HepG2 (cell line): ENCODE measurements around the gene VEGFA. TPM values are rescaled to one million over a fixed set of nuclear protein-coding genes. Genes with fewer than 3 reads are reported as not detected.

Experiments
- ASH2L ChIP-seq: fragments of 300-600, 200-600 bp; sonication (generic); IDR thresholded peaks from 2 replicates; pipeline ENCODE4 v1.7.0; 2017; ENCODE audit warnings: low read depth, mild to moderate bottlenecking, moderate library complexity, mixed read lengths, low read length; ENCODE audit not compliant: insufficient read length
- ATAD3A ChIP-seq: sonication (generic); formaldehyde crosslinking; IDR thresholded peaks from 2 replicates; pipeline ENCODE4 v1.4.0; 2020; ENCODE audit warnings: missing genetic modification reagents
- CENPT ChIP-seq: sonication (generic); formaldehyde crosslinking; IDR thresholded peaks from 2 replicates; pipeline ENCODE4 v1.8.0; 2022; ENCODE audit warnings: low read depth, mild to moderate bottlenecking, moderate library complexity, missing genetic modification reagents
- JUN ChIP-seq: sonication (generic); formaldehyde crosslinking; IDR thresholded peaks from 2 replicates; pipeline ENCODE4 v1.4.0; 2020; ENCODE audit warnings: mild to moderate bottlenecking, missing genetic modification reagents
- MAZ ChIP-seq, 2 experiments: sonication (generic) in 1 of 2; formaldehyde crosslinking in 1 of 2; IDR thresholded peaks; 2 replicates each; pipeline versions ENCODE4 v1.5.0 to v1.6.1; 2012 to 2020; ENCODE audit warnings: low read depth in 2 of 2, mild to moderate bottlenecking in 2 of 2, borderline replicate concordance in 1 of 2, improper control_type of control experiment in 1 of 2, low read length in 1 of 2, missing genetic modification reagents in 1 of 2, moderate library complexity in 1 of 2
- MNT ChIP-seq: fragments of 450-650 bp; IDR thresholded peaks from 2 replicates; pipeline ENCODE4 v1.6.1; 2016
- PAF1 ChIP-seq: IDR thresholded peaks from 2 replicates; pipeline ENCODE4 v1.6.1; 2016; ENCODE audit warnings: missing genetic modification reagents, missing compliant biosample characterization
- SALL1 ChIP-seq: sonication (generic); formaldehyde crosslinking; IDR thresholded peaks from 2 replicates; pipeline ENCODE4 v1.8.0; 2022; ENCODE audit warnings: mild to moderate bottlenecking, missing genetic modification reagents
- SMAD3 ChIP-seq: sonication (generic); formaldehyde crosslinking; IDR thresholded peaks from 2 replicates; pipeline ENCODE4 v1.4.0; 2020; ENCODE audit warnings: missing genetic modification reagents
- TBX3 ChIP-seq: fragments of 450-650 bp; IDR thresholded peaks from 2 replicates; pipeline ENCODE4 v1.6.1; 2017; ENCODE audit warnings: antibody characterized with exemption, mild to moderate bottlenecking, inconsistent platforms, borderline replicate concordance
- TFDP2 ChIP-seq: sonication (generic); formaldehyde crosslinking; IDR thresholded peaks from 2 replicates; pipeline ENCODE4 v1.4.0; 2020; ENCODE audit warnings: missing genetic modification reagents
- ZBTB49 ChIP-seq: sonication (generic); formaldehyde crosslinking; IDR thresholded peaks from 2 replicates; pipeline ENCODE4 v1.4.0; 2020; ENCODE audit warnings: missing genetic modification reagents, borderline replicate concordance
- ZNF350 ChIP-seq: sonication (generic); formaldehyde crosslinking; IDR thresholded peaks from 2 replicates; pipeline ENCODE4 v1.4.0; 2020; ENCODE audit warnings: mild to moderate bottlenecking, low read depth, missing genetic modification reagents, borderline replicate concordance
- ZNF430 ChIP-seq: sonication (generic); formaldehyde crosslinking; IDR thresholded peaks from 2 replicates; pipeline ENCODE4 v1.9.0; 2021; ENCODE audit warnings: mild to moderate bottlenecking, missing genetic modification reagents
- ZNF687 ChIP-seq: sonication (generic); formaldehyde crosslinking; IDR thresholded peaks from 2 replicates; pipeline ENCODE4 v1.5.1; 2020; ENCODE audit warnings: mild to moderate bottlenecking, missing genetic modification reagents, moderate library complexity
- ZNF83 ChIP-seq: sonication (generic); formaldehyde crosslinking; IDR thresholded peaks from 2 replicates; pipeline ENCODE4 v1.4.0; 2020; ENCODE audit warnings: missing genetic modification reagents, mild to moderate bottlenecking, borderline replicate concordance
- ZSCAN20 ChIP-seq: sonication (generic); formaldehyde crosslinking; IDR thresholded peaks from 2 replicates; pipeline ENCODE4 v1.4.0; 2020; ENCODE audit warnings: missing genetic modification reagents, mild to moderate bottlenecking, borderline replicate concordance
- polyA plus RNA-seq, 8 experiments: library from polyadenylated mRNA; depleted of rRNA in 3 of 8; stranded (reverse) in 7 of 8; unstranded in 1 of 8; fragments of >200 nt; fragmentation: Illumina TruSeq in 4 of 8; extraction: Trizol in 4 of 8; gene quantifications; 2 replicates each; pipeline versions ENCODE4 v1.2.1 to v1.2.3, GENCODE V29; 2011 to 2016; ENCODE audit warnings: low read depth in 4 of 8, missing spikeins in 1 of 8, mixed read lengths in 1 of 8; ENCODE audit not compliant: insufficient read depth in 1 of 8
- total RNA-seq, 5 experiments: library from RNA; depleted of rRNA; stranded (reverse); fragments of >200 nt; fragmentation: Illumina TruSeq; extraction: Trizol; gene quantifications; 2 replicates each; pipeline ENCODE4 v1.2.3, GENCODE V29; 2016; ENCODE audit warnings: low read depth in 1 of 5
- TF ChIP-seq, protein P1 (sequence below): sonication (generic); formaldehyde crosslinking; IDR thresholded peaks from 2 replicates; pipeline ENCODE4 v1.4.0; 2020; ENCODE audit warnings: mild to moderate bottlenecking, missing genetic modification reagents

VEGFA gene
- total and polyA plus RNA-seq, 2 of the 13 experiments (the other 11 are each of a cell fraction or from before 2014, with no cell fraction given): 68.1 to 629 TPM

DNA sequence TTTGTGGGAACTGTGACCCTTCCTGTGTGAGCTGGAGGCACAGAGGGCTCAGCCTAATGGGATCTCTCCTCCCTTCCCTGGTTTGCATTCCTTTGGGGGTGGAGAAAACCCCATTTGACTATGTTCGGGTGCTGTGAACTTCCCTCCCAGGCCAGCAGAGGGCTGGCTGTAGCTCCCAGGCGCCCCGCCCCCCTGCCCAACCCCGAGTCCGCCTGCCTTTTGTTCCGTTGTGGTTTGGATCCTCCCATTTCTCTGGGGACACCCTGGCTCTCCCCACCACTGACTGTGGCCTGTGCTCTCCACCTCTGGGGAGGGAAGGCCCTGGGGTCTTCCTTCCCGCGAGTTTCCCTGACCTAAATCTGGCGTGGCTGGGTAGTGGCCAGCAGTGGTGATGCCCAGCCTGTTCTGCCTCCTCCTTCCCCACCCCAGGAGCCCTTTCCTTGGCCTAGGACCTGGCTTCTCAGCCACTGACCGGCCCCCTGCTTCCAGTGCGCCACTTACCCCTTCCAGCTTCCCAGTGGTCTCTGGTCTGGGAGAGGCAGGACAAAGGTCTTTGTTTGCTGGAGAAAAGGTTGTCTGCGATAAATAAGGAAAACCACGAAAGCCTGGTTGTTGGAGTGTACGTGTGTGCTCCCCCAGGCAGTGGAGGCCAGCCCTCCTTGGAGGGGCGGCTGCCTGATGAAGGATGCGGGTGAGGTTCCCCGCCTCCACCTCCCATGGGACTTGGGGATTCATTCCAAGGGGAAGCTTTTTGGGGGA, 4.9 kb downstream of the VEGFA start (continued):
- TF ChIP-seq MNT (no peak), ZNF430 (0 out of 2 replicates have a peak, but pooled peaks have one; percentile 43), CENPT (CRISPR knock-in tag) (0 out of 2 replicates have a peak, but pooled peaks have one; percentile 25), ZNF687 (CRISPR knock-in tag) (peak; percentile 79), SALL1 (CRISPR knock-in tag) (peak; percentile 66), SMAD3 (CRISPR knock-in tag) (peak; percentile 37; the same call in 1 of the 2 replicates), PAF1 (CRISPR knock-in tag) (no peak), ASH2L (peak; percentile 43), ZBTB49 (CRISPR knock-in tag) (no peak), TBX3 (0 out of 2 replicates have a peak, but pooled peaks have one; percentile 25), ZNF83 (CRISPR knock-in tag) (no peak), MAZ (IDR thresholded peaks at IDR 0.05; ENCODE audit: borderline replicate concordance, low read depth, low read length) (0 out of 2 replicates have a peak, but pooled peaks have one; percentile 47), MAZ (CRISPR knock-in tag; IDR thresholded peaks at IDR 0.05; ENCODE audit: low read depth) (no peak; the same call in 1 of the 2 replicates), ATAD3A (CRISPR knock-in tag) (no peak), ZNF350 (CRISPR knock-in tag) (no peak), ZSCAN20 (CRISPR knock-in tag) (no peak), TFDP2 (CRISPR knock-in tag) (no peak), JUN (CRISPR knock-in tag) (no peak)
- TF ChIP-seq, protein P1, sequence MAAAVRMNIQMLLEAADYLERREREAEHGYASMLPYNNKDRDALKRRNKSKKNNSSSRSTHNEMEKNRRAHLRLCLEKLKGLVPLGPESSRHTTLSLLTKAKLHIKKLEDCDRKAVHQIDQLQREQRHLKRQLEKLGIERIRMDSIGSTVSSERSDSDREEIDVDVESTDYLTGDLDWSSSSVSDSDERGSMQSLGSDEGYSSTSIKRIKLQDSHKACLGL (CRISPR knock-in tag): peak; percentile 14; the same call in 1 of the 2 replicates
